Measurements from ENCODE around the gene RASA2. TPM values are rescaled to one million over a fixed set of nuclear protein-coding genes. Genes with fewer than 3 reads are reported as not detected.

Gene RASA2
- total and polyA plus RNA-seq, 2 of the 8 experiments (the other 6 are each of a cell fraction or from before 2014, with no cell fraction given), result 3.5 to 15.9 TPM

DNA sequence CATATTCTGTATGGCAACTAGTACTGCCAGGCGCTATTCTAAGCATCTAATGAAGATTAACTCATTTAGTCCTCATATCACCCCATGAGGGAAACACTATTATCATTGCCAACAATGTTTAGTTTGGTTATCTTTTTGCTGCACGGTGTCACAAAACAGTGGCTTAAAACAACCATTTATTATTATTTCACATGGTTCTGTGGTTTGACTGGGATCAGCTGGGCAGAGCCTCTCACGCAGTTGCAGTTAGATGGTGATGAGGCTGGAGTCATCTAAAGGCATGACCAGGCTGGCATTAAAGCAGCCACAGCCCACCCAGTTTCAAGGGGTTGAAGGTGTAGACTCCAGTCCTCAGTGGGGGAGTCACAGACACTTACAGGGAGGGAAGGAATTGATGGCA, 32.8 kb upstream of the RASA2 start:
- Histone ChIP-seq H4K5ac (ENCODE audit: insufficient read length, low read depth, low read length) (no peak overlapping the region), H3K23me2 (ENCODE audit: low read depth, low read length) (no peaks in the 10 kb centered on the region), H3K9me3 (ENCODE audit: insufficient read depth in 2 of 2, low read depth in 1 of 2, low read length in 1 of 2) (no peaks in the 10 kb centered on the region), H3K18ac (ENCODE audit: extremely low read depth, low read length) (no peak overlapping the region), H3K4me2 (ENCODE audit: insufficient read depth in 1 of 2, low read depth in 2 of 2, low read length in 2 of 2) (no peak overlapping the region), H2BK5ac (ENCODE audit: low read depth, low read length) (no peak overlapping the region), H2AK5ac (ENCODE audit: low read depth, low read length) (no peak overlapping the region), H3K27me3 (replicated peaks in 1 of 4; ENCODE audit: control insufficient read depth in 3 of 4, extremely low read depth in 1 of 4, insufficient read depth in 3 of 4, low read length in 3 of 4) (no peaks in the 10 kb centered on the region), H4K8ac (ENCODE audit: extremely low read depth, insufficient read depth, low read length) (no peak overlapping the region), H3K56ac (replicated peaks; ENCODE audit: insufficient read length, low read depth, low read length) (no peak overlapping the region), H3K79me2 (ENCODE audit: control insufficient read depth in 1 of 2, insufficient read depth in 2 of 2, low read length in 2 of 2) (no peaks in the 10 kb centered on the region), H3K36me3 (ENCODE audit: control insufficient read depth in 2 of 4, insufficient read depth in 4 of 4, low read length in 3 of 4) (no peaks in the 10 kb centered on the region), H2BK12ac (ENCODE audit: low read depth, low read length) (0 out of 2 replicates have a peak overlapping the region, but pooled peaks have one; percentile 10), H3K14ac (ENCODE audit: insufficient read length) (no peak overlapping the region), H3K4ac (replicated peaks; ENCODE audit: insufficient read length, low read depth, low read length) (no peak overlapping the region), H2AFZ (ENCODE audit: low read length) (no peak overlapping the region), H4K91ac (replicated peaks; ENCODE audit: insufficient read length, low read length) (no peak overlapping the region), H3K4me3 (ENCODE audit: extremely low read depth in 1 of 4, insufficient read depth in 2 of 4, low read depth in 3 of 4, low read length in 4 of 4) (no peak overlapping the region), H2BK15ac (ENCODE audit: low read length) (no peak overlapping the region), H4K20me1 (replicated peaks in 1 of 2; ENCODE audit: control insufficient read depth in 1 of 2, insufficient read depth in 2 of 2, low read length in 2 of 2) (no peaks in the 10 kb centered on the region), H2BK20ac (ENCODE audit: low read length) (no peak overlapping the region), H3K4me1 (replicated peaks in 1 of 4; ENCODE audit: control insufficient read depth in 3 of 4, insufficient read depth in 4 of 4, low read length in 3 of 4) (peaks cover 0 to 3% (median 0%) of the 10 kb centered on the region in 4 experiments; a peak in 3 of 7 replicates), H3K27ac (ENCODE audit: low read depth, low read length) (no peak overlapping the region), H3K9ac (replicated peaks in 1 of 4; ENCODE audit: extremely low read depth in 1 of 4, low read depth in 3 of 4, low read length in 3 of 4) (no peak overlapping the region), H2BK120ac (replicated peaks; ENCODE audit: low read depth, low read length) (no peak overlapping the region), H3K23ac (ENCODE audit: insufficient read length) (no peak overlapping the region), H3K79me1 (ENCODE audit: low read depth, low read length) (no peaks in the 10 kb centered on the region)
- WGBS, 2 experiments (ENCODE audit: extremely low coverage in 1 of 2, insufficient coverage in 1 of 2, insufficient read length in 1 of 2, insufficient replicate concordance in 2 of 2, low coverage in 1 of 2, low lambda C conversion rate in 2 of 2, missing lambda C conversion rate in 1 of 2), result 88% methylated on average over 3 of the region's 3 CpGs; no CpG with 5 or more reads in 1 of the 2 experiments
- DNase-seq (ENCODE audit: low read depth in 1 of 2, low spot score in 2 of 2) (no peak), FAIRE-seq (no peak)
- CTCF ChIA-PET (ENCODE audit: partially characterized antibody), result interaction anchor here (0.6 to 12.5 kb wide), 32 partner anchors 8 to 417 kb away, joined by 3 to 349 read pairs (median 5); no protein-coding TSS in a partner anchor
- POLR2A ChIA-PET (ENCODE audit: partially characterized antibody), result interaction anchor here (1.2 to 1.7 kb wide), 3 partner anchors 12 to 145 kb away, joined by 3 to 4 read pairs (median 3); no protein-coding TSS in a partner anchor
- TF ChIP-seq TBP (IDR thresholded peaks at IDR 0.05; ENCODE audit: low read depth, low read length) (no peak), SIN3A (conservative IDR thresholded peaks at IDR 0.05 in 1 of 2, IDR thresholded peaks at IDR 0.05 in 1 of 2; ENCODE audit: low read depth in 1 of 2, low read length in 2 of 2) (no peak), SIX5 (IDR thresholded peaks at IDR 0.05; ENCODE audit: low read depth, low read length) (no peak), CHD2 (IDR thresholded peaks at IDR 0.05; ENCODE audit: low read length) (no peak), BCL11A (IDR thresholded peaks at IDR 0.05; ENCODE audit: low read depth in 2 of 2, low read length in 2 of 2) (no peak), SP4 (IDR thresholded peaks at IDR 0.05; ENCODE audit: low read length) (no peak), GABPA (IDR thresholded peaks at IDR 0.05; ENCODE audit: borderline replicate concordance, insufficient read depth, low read length) (no peak), NRF1 (IDR thresholded peaks at IDR 0.05; ENCODE audit: low read depth, low read length) (no peak), CTBP2 (IDR thresholded peaks at IDR 0.05; ENCODE audit: borderline replicate concordance, insufficient read depth, insufficient read length, low read length) (no peak), CEBPB (IDR thresholded peaks at IDR 0.05; ENCODE audit: low read depth, low read length) (no peak), CREB1 (IDR thresholded peaks at IDR 0.05) (no peak), RBBP5 (IDR thresholded peaks at IDR 0.05; ENCODE audit: borderline replicate concordance, low read depth, low read length) (no peak), TAF7 (optimal IDR thresholded peaks at IDR 0.05; ENCODE audit: borderline replicate concordance, low read depth, low read length) (no peak)
- TF ChIP-seq, protein P1, sequence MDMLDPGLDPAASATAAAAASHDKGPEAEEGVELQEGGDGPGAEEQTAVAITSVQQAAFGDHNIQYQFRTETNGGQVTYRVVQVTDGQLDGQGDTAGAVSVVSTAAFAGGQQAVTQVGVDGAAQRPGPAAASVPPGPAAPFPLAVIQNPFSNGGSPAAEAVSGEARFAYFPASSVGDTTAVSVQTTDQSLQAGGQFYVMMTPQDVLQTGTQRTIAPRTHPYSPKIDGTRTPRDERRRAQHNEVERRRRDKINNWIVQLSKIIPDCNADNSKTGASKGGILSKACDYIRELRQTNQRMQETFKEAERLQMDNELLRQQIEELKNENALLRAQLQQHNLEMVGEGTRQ (IDR thresholded peaks at IDR 0.05; ENCODE audit: low read length), result no peak

Measured in H1 (cell line).